ENCODE results near the gene ALDH3A2. TPM values are rescaled to one million over a fixed set of nuclear protein-coding genes. Genes with fewer than 3 reads are reported as not detected.
A peak's percentile ranks its signal among the peaks of the same experiment; 100 is the strongest.

The ALDH3A2 gene
- total and polyA plus RNA-seq, 4 donors, result 63.3 to 165 (median 80.4) TPM

- Histone ChIP-seq H3K36me3 (ENCODE audit: control insufficient read depth in 4 of 4, insufficient read depth in 3 of 4, low read depth in 1 of 4, low read length in 3 of 4) (no peaks in the 10 kb centered on the region), H3K9me3 (ENCODE audit: control insufficient read depth in 4 of 4, low read length in 3 of 4) (no peaks in the 10 kb centered on the region), H3K4me1 (ENCODE audit: control insufficient read depth in 4 of 4, insufficient read depth in 4 of 4, low read length in 3 of 4) (peaks cover 11 to 57% (median 46%) of the 10 kb centered on the region in 4 donors), H3K9ac (ENCODE audit: low read depth in 1 of 2, low read length in 2 of 2) (peak overlapping the region in 1 of 2 donors; percentile 29), H3K4me3 (ENCODE audit: low read depth in 1 of 3, low read length in 3 of 3) (peak overlapping the region in 2 of 3 donors; percentile 12 to 14), H3K27me3 (ENCODE audit: control insufficient read depth in 4 of 4, insufficient read depth in 4 of 4, low read length in 3 of 4) (no peaks in the 10 kb centered on the region), H3K27ac (ENCODE audit: low read depth in 1 of 2, low read length in 2 of 2) (peak overlapping the region; percentile 13 to 35)
- WGBS, result 60% methylated on average over 5 of the region's 5 CpGs
- no peak for DNase-seq (ENCODE audit: low spot score)
- TF ChIP-seq GABPA (IDR thresholded peaks at IDR 0.05 in 1 of 2, conservative IDR thresholded peaks at IDR 0.05 in 1 of 2) (no peak), RAD21 (IDR thresholded peaks at IDR 0.05) (no peak), RXRA (IDR thresholded peaks at IDR 0.05) (no peak), EGR1 (IDR thresholded peaks at IDR 0.05; ENCODE audit: low read depth in 2 of 2) (no peak), CTCF (IDR thresholded peaks at IDR 0.05; ENCODE audit: low read depth, low read length, missing input control) (no peak), ATF3 (IDR thresholded peaks at IDR 0.05) (no peak), HNF4A (conservative IDR thresholded peaks at IDR 0.05) (peak in 1 of 2 donors; percentile 36)
- TF ChIP-seq, protein P1, sequence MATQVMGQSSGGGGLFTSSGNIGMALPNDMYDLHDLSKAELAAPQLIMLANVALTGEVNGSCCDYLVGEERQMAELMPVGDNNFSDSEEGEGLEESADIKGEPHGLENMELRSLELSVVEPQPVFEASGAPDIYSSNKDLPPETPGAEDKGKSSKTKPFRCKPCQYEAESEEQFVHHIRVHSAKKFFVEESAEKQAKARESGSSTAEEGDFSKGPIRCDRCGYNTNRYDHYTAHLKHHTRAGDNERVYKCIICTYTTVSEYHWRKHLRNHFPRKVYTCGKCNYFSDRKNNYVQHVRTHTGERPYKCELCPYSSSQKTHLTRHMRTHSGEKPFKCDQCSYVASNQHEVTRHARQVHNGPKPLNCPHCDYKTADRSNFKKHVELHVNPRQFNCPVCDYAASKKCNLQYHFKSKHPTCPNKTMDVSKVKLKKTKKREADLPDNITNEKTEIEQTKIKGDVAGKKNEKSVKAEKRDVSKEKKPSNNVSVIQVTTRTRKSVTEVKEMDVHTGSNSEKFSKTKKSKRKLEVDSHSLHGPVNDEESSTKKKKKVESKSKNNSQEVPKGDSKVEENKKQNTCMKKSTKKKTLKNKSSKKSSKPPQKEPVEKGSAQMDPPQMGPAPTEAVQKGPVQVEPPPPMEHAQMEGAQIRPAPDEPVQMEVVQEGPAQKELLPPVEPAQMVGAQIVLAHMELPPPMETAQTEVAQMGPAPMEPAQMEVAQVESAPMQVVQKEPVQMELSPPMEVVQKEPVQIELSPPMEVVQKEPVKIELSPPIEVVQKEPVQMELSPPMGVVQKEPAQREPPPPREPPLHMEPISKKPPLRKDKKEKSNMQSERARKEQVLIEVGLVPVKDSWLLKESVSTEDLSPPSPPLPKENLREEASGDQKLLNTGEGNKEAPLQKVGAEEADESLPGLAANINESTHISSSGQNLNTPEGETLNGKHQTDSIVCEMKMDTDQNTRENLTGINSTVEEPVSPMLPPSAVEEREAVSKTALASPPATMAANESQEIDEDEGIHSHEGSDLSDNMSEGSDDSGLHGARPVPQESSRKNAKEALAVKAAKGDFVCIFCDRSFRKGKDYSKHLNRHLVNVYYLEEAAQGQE (IDR thresholded peaks at IDR 0.05), result no peak
- TF ChIP-seq, protein P2, sequence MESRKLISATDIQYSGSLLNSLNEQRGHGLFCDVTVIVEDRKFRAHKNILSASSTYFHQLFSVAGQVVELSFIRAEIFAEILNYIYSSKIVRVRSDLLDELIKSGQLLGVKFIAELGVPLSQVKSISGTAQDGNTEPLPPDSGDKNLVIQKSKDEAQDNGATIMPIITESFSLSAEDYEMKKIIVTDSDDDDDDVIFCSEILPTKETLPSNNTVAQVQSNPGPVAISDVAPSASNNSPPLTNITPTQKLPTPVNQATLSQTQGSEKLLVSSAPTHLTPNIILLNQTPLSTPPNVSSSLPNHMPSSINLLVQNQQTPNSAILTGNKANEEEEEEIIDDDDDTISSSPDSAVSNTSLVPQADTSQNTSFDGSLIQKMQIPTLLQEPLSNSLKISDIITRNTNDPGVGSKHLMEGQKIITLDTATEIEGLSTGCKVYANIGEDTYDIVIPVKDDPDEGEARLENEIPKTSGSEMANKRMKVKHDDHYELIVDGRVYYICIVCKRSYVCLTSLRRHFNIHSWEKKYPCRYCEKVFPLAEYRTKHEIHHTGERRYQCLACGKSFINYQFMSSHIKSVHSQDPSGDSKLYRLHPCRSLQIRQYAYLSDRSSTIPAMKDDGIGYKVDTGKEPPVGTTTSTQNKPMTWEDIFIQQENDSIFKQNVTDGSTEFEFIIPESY (IDR thresholded peaks at IDR 0.05), result no peak
Measured at GRCh38 chr17:19644493-19645210, 3.9 kb upstream of the ALDH3A2 start.

GRCh38 chr17:19645734-19646201 lies 2.8 kb upstream of the ALDH3A2 start:
- H3K4me1 ChIP-seq (ENCODE audit: control insufficient read depth in 4 of 4, insufficient read depth in 4 of 4, low read length in 3 of 4), result peaks cover 11 to 57% (median 47%) of the 10 kb centered on the region in 4 donors
- H3K9me3 ChIP-seq (ENCODE audit: control insufficient read depth in 4 of 4, low read length in 3 of 4), result no peaks in the 10 kb centered on the region
- H3K36me3 ChIP-seq (ENCODE audit: control insufficient read depth in 4 of 4, insufficient read depth in 3 of 4, low read depth in 1 of 4, low read length in 3 of 4), result no peaks in the 10 kb centered on the region
- peak overlapping the region in 2 of 3 donors; percentile 48 to 49 for H3K4me3 ChIP-seq (ENCODE audit: low read depth in 1 of 3, low read length in 3 of 3)
- WGBS, result 14% methylated on average over 4 of the region's 4 CpGs
- H3K27ac ChIP-seq (ENCODE audit: low read depth in 1 of 2, low read length in 2 of 2), result peak overlapping the region; percentile 94 to 98
- H3K27me3 ChIP-seq (ENCODE audit: control insufficient read depth in 4 of 4, insufficient read depth in 4 of 4, low read length in 3 of 4), result no peaks in the 10 kb centered on the region
- H3K9ac ChIP-seq (ENCODE audit: low read depth in 1 of 2, low read length in 2 of 2), result peak overlapping the region in 1 of 2 donors; percentile 29
- DNase-seq (ENCODE audit: low spot score), result peak; percentile 52
- TF ChIP-seq, protein P1 (IDR thresholded peaks at IDR 0.05), result no peak
- no peak for TF ChIP-seq FOXA2 (IDR thresholded peaks at IDR 0.05)
- TF ChIP-seq TAF1 (conservative IDR thresholded peaks at IDR 0.05), result no peak
- peak; percentile 70 for TF ChIP-seq YY1 (IDR thresholded peaks at IDR 0.05)
- no peak for TF ChIP-seq JUND (IDR thresholded peaks at IDR 0.05)
- TF ChIP-seq SP1 (IDR thresholded peaks at IDR 0.05), result no peak
- TF ChIP-seq RXRA (IDR thresholded peaks at IDR 0.05), result peak in 1 of 2 donors; percentile 18
- TF ChIP-seq HNF4A (conservative IDR thresholded peaks at IDR 0.05), result peak; percentile 8 to 18
- peak; percentile 81 to 89 for TF ChIP-seq RAD21 (IDR thresholded peaks at IDR 0.05)
- no peak for TF ChIP-seq ATF3 (IDR thresholded peaks at IDR 0.05)
- no peak for TF ChIP-seq NR2F2 (IDR thresholded peaks at IDR 0.05)
- no peak for TF ChIP-seq EGR1 (IDR thresholded peaks at IDR 0.05; ENCODE audit: low read depth in 2 of 2)
- peak; percentile 67 for TF ChIP-seq CTCF (IDR thresholded peaks at IDR 0.05; ENCODE audit: low read depth, low read length, missing input control)

Measured in liver (tissue), 9 donors.